ENCODE results near the gene NEO1. TPM values are rescaled to one million over a fixed set of nuclear protein-coding genes. Genes with fewer than 3 reads are reported as not detected.

NEO1 gene
- total RNA-seq, 1 donor from 2014 or later: 30.3 TPM

DNA sequence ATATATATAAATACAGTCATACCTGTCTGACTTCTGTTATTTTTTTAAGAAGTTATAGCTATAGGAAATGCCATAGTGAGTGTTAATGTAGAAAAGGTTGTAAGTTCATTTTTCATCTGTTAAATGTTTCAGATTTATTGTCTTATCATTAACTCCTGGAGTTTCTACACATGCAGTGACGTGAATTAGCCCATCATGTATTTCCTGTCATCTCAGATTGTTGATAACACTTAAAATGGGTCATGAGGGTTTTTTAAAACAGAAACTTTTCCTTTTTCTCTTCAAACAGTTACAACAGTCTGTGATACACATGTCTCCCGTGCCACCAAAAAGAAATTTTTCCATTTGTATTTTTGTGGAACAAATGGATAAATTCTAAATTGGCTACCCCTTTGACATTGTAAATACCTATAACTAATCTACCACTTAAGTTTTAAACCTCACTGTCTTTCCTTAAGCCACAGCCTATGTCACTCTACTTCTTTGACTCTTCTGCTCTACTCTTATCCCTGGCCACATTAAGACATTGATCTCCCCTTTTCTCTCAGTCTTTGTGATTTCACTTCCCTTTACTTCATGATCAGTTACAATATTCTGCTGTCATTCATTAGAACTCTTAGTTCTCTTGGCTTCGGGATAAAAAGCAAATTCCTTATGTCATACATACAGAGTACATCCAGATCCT lies 89.1 kb downstream of the NEO1 start:
- H4K20me1 ChIP-seq (ENCODE audit: insufficient read depth, low read length): no peaks in the 10 kb centered on the region
- no peak overlapping the region for H3K4me2 ChIP-seq (ENCODE audit: low read length)
- H3K4me1 Mint-ChIP-seq (ENCODE audit: low read depth, unreplicated experiment): peaks cover 2% of the 10 kb centered on the region
- H3K9ac ChIP-seq (ENCODE audit: low read length): no peak overlapping the region
- H3K4me3 ChIP-seq (ENCODE audit: insufficient read depth, low read depth, low read length): no peak overlapping the region
- H2AFZ ChIP-seq (ENCODE audit: low read depth, low read length): no peak overlapping the region
- no peaks in the 10 kb centered on the region for H3K9me3 ChIP-seq (ENCODE audit: insufficient read depth, low read depth, low read length)
- H3K27ac ChIP-seq (ENCODE audit: low read depth, low read length): no peak overlapping the region
- H3K9me3 Mint-ChIP-seq (ENCODE audit: unreplicated experiment): no peaks in the 10 kb centered on the region
- H3K36me3 Mint-ChIP-seq (ENCODE audit: low read depth, unreplicated experiment): no peaks in the 10 kb centered on the region
- no peaks in the 10 kb centered on the region for H3K27me3 ChIP-seq (ENCODE audit: insufficient read depth, low read length)
- no peak for DNase-seq (ENCODE audit: low read depth)
- TF ChIP-seq CTCF (IDR thresholded peaks at IDR 0.05; ENCODE audit: insufficient read depth, low read depth, low read length): no peak
- TF ChIP-seq EZH2 (IDR thresholded peaks at IDR 0.05; ENCODE audit: insufficient read depth, low read length): no peak
- no peaks in the 10 kb centered on the region for H3K36me3 ChIP-seq (ENCODE audit: insufficient read depth, low read length)
- no peak overlapping the region for H3K4me3 Mint-ChIP-seq (ENCODE audit: unreplicated experiment)
- no peak overlapping the region for H3K27ac Mint-ChIP-seq (ENCODE audit: unreplicated experiment)
- H3K27me3 Mint-ChIP-seq (ENCODE audit: low read depth, unreplicated experiment): no peaks in the 10 kb centered on the region
- FAIRE-seq: no peak
- H3K79me2 ChIP-seq (ENCODE audit: insufficient read depth, low read length): no peaks in the 10 kb centered on the region
- no peaks in the 10 kb centered on the region for H3K4me1 ChIP-seq (ENCODE audit: insufficient read depth, low read length)

DNA sequence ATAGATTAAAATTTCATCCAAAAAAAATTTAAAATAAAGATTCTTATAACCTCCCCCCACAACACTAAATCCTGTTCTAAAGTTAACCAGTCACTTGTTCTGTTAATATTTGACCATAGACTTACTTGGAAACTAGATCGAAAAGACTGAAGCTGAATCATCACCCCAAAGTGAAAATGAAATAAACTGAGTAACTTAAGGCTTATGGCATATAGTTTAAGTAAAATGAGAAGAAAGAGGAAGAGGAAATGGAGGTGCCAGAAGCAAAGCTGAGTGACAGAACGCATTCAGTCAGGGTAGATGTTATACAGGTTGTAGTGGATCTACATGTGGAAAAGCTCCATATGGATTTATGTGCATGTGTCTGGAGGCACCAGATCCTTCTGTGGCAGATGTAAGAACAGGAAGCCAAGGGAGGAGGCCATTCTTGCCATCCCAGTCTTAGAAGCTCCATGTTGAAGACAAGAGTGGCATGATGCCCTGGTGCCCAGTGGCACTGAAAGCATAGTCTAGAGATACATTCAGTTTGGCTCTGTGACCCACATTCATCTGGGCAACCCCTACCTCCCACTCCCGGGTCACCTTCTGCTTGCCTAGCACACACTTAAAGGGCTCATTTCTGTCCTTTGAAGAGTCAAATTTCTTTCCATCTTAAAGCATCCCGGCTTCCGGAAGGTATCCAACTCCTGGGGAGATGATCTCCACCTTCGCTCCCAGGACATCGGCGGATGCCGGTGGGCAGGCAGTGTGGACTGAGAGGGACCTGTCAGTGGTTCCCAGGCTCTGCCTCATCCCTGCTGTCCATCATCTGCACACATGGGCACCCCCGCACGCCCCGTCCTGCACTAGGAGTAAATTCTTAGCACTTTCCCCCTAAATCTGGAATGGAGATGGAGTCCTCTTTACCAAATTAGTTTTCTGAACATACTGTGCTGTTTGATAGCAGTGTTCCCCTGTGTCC lies 90.8 kb downstream of the NEO1 start:
- peaks cover 2% of the 10 kb centered on the region for H3K4me1 Mint-ChIP-seq (ENCODE audit: low read depth, unreplicated experiment)
- H3K4me3 ChIP-seq (ENCODE audit: insufficient read depth, low read depth, low read length): no peak overlapping the region
- H3K4me2 ChIP-seq (ENCODE audit: low read length): no peak overlapping the region
- H3K4me3 Mint-ChIP-seq (ENCODE audit: unreplicated experiment): no peak overlapping the region
- no peaks in the 10 kb centered on the region for H4K20me1 ChIP-seq (ENCODE audit: insufficient read depth, low read length)
- H3K36me3 Mint-ChIP-seq (ENCODE audit: low read depth, unreplicated experiment): no peaks in the 10 kb centered on the region
- no peak for DNase-seq (ENCODE audit: low read depth)
- no peaks in the 10 kb centered on the region for H3K4me1 ChIP-seq (ENCODE audit: insufficient read depth, low read length)
- no peaks in the 10 kb centered on the region for H3K79me2 ChIP-seq (ENCODE audit: insufficient read depth, low read length)
- no peak for FAIRE-seq
- H3K9me3 Mint-ChIP-seq (ENCODE audit: unreplicated experiment): no peaks in the 10 kb centered on the region
- H3K9me3 ChIP-seq (ENCODE audit: insufficient read depth, low read depth, low read length): no peaks in the 10 kb centered on the region
- no peak overlapping the region for H2AFZ ChIP-seq (ENCODE audit: low read depth, low read length)
- H3K36me3 ChIP-seq (ENCODE audit: insufficient read depth, low read length): no peaks in the 10 kb centered on the region
- no peak overlapping the region for H3K27ac ChIP-seq (ENCODE audit: low read depth, low read length)
- no peak overlapping the region for H3K27ac Mint-ChIP-seq (ENCODE audit: unreplicated experiment)
- no peak overlapping the region for H3K9ac ChIP-seq (ENCODE audit: low read length)
- H3K27me3 Mint-ChIP-seq (ENCODE audit: low read depth, unreplicated experiment): no peaks in the 10 kb centered on the region
- TF ChIP-seq EZH2 (IDR thresholded peaks at IDR 0.05; ENCODE audit: insufficient read depth, low read length): no peak
- no peak for TF ChIP-seq CTCF (IDR thresholded peaks at IDR 0.05; ENCODE audit: insufficient read depth, low read depth, low read length)
- H3K27me3 ChIP-seq (ENCODE audit: insufficient read depth, low read length): no peaks in the 10 kb centered on the region
